ENCODE measurements around the gene MEGF11. TPM values are rescaled to one million over a fixed set of nuclear protein-coding genes. Genes with fewer than 3 reads are reported as not detected.

Gene MEGF11
- total RNA-seq, 1 donor from 2014 or later = 0.06 TPM

DNA sequence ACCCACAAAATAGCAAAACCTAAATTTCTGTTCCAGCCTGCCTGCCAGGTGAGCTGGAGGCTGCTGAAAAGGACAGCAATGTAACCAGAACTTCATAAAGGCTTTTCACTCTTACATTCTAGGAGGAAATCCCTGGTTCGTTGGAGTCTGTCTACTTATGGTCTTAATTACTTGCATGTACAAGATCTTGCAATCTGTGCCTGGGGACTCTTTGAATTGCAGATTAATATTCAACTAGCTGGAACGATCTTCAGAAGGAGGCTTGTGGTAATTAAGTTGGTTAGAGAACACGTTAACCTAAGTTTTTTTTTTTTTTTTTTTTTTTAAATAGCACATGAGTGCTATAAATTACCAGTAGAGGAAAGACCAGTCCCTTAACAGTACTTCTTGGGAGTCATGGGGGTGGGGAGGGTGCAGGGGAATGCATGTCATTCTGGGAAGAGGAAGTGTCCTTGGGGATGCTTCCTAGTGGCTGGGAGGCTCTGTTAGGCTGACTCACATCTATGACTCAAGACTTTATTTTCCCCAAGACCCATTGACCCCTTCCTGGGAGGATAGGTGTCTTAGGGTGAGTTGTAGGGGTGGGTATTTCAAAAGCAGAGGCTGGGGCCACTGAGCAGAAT lies 244.5 kb downstream of the MEGF11 start:
- TF ChIP-seq EZH2 (IDR thresholded peaks at IDR 0.05) (no peak), CTCF (IDR thresholded peaks at IDR 0.05) (no peak)
- Mint-ChIP-seq H3K27ac (no peak overlapping the region), H3K36me3 (no peaks in the 10 kb centered on the region), H3K9me3 (no peaks in the 10 kb centered on the region), H3K4me1 (no peaks in the 10 kb centered on the region), H3K27me3 (ENCODE audit: insufficient read depth, low read depth) (peaks cover 16% of the 10 kb centered on the region), H3K4me3 (no peak overlapping the region)
- Histone ChIP-seq H3K79me2 (ENCODE audit: low read depth) (no peaks in the 10 kb centered on the region), H3F3A (ENCODE audit: low read depth) (no peaks in the 10 kb centered on the region), H3K4me1 (no peaks in the 10 kb centered on the region), H3K27ac (no peak overlapping the region), H2AFZ (replicated peaks) (no peak overlapping the region), H3K4me2 (no peak overlapping the region), H3K27me3 (no peaks in the 10 kb centered on the region), H3K36me3 (no peaks in the 10 kb centered on the region), H4K20me1 (ENCODE audit: low read depth) (peaks cover 4% of the 10 kb centered on the region), H3K9me3 (ENCODE audit: low read depth) (no peaks in the 10 kb centered on the region), H3K4me3 (no peak overlapping the region), H3K9ac (no peak overlapping the region)
- no peak for DNase-seq (ENCODE audit: low spot score)

DNA sequence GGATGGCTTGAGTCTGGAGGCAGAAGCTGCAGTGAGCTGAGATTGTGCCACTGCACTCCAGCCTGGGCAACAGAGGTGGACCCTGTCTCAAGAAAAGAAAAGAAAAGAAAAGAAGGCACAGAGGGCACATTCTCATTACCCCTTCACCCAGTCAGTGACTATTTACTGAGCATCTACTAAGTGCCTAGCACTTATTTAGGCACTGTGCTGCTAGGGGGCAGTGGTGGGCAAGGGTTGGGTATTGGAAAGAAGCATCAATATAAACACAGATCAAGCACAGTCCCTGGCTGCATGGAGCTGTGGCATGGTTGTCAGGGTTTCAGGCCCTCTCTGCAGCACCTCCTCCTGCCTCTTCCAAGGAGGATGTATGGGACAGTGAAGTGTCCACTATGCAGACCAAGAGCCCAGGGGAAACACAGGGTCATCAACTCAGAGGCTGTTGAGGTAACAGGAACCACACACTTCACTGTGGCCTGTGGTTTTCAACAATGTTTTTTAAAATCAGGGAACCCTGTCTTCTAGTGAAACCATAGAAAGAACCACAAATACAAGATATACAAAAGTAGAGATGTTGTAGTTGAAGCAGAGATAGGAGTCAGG lies 245.8 kb downstream of the MEGF11 start:
- H3K9me3 Mint-ChIP-seq = no peaks in the 10 kb centered on the region
- Histone ChIP-seq H3K36me3 (no peaks in the 10 kb centered on the region), H3K27me3 (no peaks in the 10 kb centered on the region), H3K9ac (no peak overlapping the region), H3K27ac (no peak overlapping the region), H4K20me1 (ENCODE audit: low read depth) (peaks cover 7% of the 10 kb centered on the region), H3K79me2 (ENCODE audit: low read depth) (no peaks in the 10 kb centered on the region), H3K4me2 (no peak overlapping the region), H3K4me3 (no peak overlapping the region), H3K4me1 (no peaks in the 10 kb centered on the region), H3F3A (ENCODE audit: low read depth) (no peaks in the 10 kb centered on the region), H2AFZ (replicated peaks) (no peak overlapping the region), H3K9me3 (ENCODE audit: low read depth) (no peaks in the 10 kb centered on the region)
- no peaks in the 10 kb centered on the region for H3K4me1 Mint-ChIP-seq
- H3K4me3 Mint-ChIP-seq = no peak overlapping the region
- H3K27me3 Mint-ChIP-seq (ENCODE audit: insufficient read depth, low read depth) = peaks cover 20% of the 10 kb centered on the region
- no peak for DNase-seq (ENCODE audit: low spot score)
- H3K27ac Mint-ChIP-seq = no peak overlapping the region
- TF ChIP-seq EZH2phosphoT487 (IDR thresholded peaks at IDR 0.05) = no peak
- TF ChIP-seq EZH2 (IDR thresholded peaks at IDR 0.05) = no peak
- peak; percentile 14 for TF ChIP-seq CTCF (IDR thresholded peaks at IDR 0.05)
- no peaks in the 10 kb centered on the region for H3K36me3 Mint-ChIP-seq

- Mint-ChIP-seq H3K9me3 (no peaks in the 10 kb centered on the region), H3K27ac (no peak overlapping the region)
Measured at GRCh38 chr15:66006986-66007385, 246.6 kb downstream of the MEGF11 start.

More at GRCh38 chr15:66006986-66007385, 246.6 kb downstream of the MEGF11 start:
- peaks cover 13% of the 10 kb centered on the region for H4K20me1 ChIP-seq (ENCODE audit: low read depth)
- Mint-ChIP-seq H3K4me1 (no peaks in the 10 kb centered on the region), H3K27me3 (ENCODE audit: insufficient read depth, low read depth) (peaks cover 27% of the 10 kb centered on the region), H3K4me3 (no peak overlapping the region), H3K36me3 (no peaks in the 10 kb centered on the region)
- TF ChIP-seq EZH2 (IDR thresholded peaks at IDR 0.05) (no peak), CTCF (IDR thresholded peaks at IDR 0.05) (no peak), EZH2phosphoT487 (IDR thresholded peaks at IDR 0.05) (no peak)
- no peaks in the 10 kb centered on the region for H3K9me3 ChIP-seq (ENCODE audit: low read depth)
- peaks cover 4% of the 10 kb centered on the region for H3F3A ChIP-seq (ENCODE audit: low read depth)
- H3K27me3 ChIP-seq = no peaks in the 10 kb centered on the region
- H3K9ac ChIP-seq = no peak overlapping the region
- H3K4me1 ChIP-seq = peaks cover 6% of the 10 kb centered on the region
- no peak overlapping the region for H2AFZ ChIP-seq (replicated peaks)
- H3K36me3 ChIP-seq = no peaks in the 10 kb centered on the region
- H3K79me2 ChIP-seq (ENCODE audit: low read depth) = no peaks in the 10 kb centered on the region
- H3K4me3 ChIP-seq = no peak overlapping the region
- no peak overlapping the region for H3K4me2 ChIP-seq
- no peak overlapping the region for H3K27ac ChIP-seq
- no peak for DNase-seq (ENCODE audit: low spot score)

Data from neural progenitor cell (in vitro differentiated cells).